Measurements from ENCODE around the gene GFRA3.

DNA sequence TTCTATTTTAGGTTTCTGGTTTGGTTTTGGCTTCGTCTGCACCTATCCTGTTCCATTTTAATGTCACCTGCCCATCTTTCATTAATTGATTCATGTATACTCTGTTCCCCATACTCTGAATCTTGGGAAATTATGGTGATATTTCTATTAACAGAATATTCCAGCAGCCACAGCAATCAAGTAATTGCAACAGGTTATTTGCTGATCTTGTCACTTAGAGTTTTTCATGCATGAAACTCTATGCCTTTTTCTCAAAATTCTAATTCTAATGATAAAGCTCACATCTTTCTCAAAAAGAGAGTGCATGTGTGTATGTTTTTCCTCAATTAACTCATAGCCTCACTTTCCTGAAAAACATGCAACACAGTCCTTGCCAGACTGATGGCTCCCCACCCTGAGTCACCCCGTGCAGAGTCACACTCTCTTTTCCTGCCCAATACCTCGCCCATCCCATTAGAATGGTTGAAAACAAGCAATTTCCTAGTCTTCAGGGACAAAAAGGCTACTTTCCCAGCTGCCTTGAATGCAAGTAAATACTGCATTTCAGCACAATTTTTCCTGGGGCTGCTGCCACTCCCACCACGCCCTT lies 15.6 kb downstream of the GFRA3 start:
- TF ChIP-seq POLR2A (IDR thresholded peaks at IDR 0.05): no peak
- TF ChIP-seq, protein P1, sequence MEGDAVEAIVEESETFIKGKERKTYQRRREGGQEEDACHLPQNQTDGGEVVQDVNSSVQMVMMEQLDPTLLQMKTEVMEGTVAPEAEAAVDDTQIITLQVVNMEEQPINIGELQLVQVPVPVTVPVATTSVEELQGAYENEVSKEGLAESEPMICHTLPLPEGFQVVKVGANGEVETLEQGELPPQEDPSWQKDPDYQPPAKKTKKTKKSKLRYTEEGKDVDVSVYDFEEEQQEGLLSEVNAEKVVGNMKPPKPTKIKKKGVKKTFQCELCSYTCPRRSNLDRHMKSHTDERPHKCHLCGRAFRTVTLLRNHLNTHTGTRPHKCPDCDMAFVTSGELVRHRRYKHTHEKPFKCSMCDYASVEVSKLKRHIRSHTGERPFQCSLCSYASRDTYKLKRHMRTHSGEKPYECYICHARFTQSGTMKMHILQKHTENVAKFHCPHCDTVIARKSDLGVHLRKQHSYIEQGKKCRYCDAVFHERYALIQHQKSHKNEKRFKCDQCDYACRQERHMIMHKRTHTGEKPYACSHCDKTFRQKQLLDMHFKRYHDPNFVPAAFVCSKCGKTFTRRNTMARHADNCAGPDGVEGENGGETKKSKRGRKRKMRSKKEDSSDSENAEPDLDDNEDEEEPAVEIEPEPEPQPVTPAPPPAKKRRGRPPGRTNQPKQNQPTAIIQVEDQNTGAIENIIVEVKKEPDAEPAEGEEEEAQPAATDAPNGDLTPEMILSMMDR (IDR thresholded peaks at IDR 0.05): no peak
- TF ChIP-seq POLR2AphosphoS5 (IDR thresholded peaks at IDR 0.05; ENCODE audit: insufficient read depth in 1 of 2, low read depth in 1 of 2): no peak

Data from vagina (tissue), 2 donors.